GM12801 (cell line): ENCODE measurements around the gene PRKCA.

Experiments
- TF ChIP-seq, protein P1 (sequence below): IDR thresholded peaks from one replicate; pipeline ENCODE4 v1.5.1; 2011; ENCODE audit warnings: control low read depth; ENCODE audit not compliant: insufficient read length; ENCODE audit errors: extremely low read depth

Gene PRKCA

DNA sequence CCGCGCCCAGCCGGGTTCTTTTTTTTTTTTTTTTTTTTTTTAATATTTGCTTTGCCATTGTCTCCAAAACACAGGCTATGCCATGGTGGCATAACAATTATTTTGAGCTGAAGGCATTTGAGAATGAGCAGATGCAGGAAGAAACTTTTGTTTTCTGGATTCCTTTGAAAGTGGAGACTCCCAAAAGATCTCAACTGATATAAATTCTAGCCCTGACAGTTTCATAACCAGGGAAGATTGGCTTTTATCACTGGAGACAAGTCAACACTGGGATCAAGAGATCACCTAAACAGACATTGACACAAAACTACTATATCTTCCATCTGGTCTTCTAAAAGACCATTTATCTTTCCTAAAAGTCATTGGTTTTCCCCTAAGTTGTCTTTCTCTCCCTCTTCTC, 10.1 kb upstream of the PRKCA start:
- TF ChIP-seq, protein P1, sequence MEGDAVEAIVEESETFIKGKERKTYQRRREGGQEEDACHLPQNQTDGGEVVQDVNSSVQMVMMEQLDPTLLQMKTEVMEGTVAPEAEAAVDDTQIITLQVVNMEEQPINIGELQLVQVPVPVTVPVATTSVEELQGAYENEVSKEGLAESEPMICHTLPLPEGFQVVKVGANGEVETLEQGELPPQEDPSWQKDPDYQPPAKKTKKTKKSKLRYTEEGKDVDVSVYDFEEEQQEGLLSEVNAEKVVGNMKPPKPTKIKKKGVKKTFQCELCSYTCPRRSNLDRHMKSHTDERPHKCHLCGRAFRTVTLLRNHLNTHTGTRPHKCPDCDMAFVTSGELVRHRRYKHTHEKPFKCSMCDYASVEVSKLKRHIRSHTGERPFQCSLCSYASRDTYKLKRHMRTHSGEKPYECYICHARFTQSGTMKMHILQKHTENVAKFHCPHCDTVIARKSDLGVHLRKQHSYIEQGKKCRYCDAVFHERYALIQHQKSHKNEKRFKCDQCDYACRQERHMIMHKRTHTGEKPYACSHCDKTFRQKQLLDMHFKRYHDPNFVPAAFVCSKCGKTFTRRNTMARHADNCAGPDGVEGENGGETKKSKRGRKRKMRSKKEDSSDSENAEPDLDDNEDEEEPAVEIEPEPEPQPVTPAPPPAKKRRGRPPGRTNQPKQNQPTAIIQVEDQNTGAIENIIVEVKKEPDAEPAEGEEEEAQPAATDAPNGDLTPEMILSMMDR, result no peak

DNA sequence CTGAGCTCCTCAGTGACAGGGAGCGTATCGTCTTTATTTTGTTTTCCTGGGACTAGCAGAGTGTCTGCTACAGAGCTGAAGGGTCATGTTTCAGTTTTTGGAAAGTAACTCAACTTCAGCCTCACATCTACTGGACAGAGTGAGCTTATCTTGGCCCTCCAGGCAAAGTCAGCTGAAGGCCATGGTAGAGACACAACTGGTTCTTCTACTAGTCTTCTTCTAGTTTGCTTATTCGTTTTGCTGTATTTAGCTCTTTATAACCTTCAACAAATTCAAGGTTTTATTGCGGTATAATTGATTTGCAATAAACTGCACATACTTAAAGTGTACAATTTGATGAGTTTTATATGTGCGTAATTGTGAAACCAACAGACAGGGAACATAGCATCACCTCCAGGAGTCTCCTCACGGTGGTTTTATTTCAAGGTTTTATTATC, 6.1 kb upstream of the PRKCA start:
- TF ChIP-seq, protein P1, result no peak

DNA sequence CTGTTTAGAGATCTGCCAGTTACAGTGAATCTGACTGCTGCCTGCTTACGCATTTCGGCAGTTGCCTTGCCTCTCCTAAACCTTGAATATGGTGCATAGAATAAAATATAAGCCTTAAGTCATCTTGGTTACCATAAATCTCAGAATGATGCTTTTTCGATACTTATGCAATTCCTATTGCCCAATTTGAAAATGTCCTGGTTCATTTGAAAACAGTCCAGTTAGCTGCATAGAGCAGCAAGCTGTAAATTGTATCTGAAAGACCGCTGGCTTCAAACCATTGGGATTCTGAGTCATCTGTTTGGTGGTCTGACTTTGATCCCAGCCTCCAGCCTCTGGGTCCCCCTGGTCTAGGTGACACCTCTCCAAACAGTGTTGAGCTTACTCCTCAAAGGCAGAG, 2.7 kb upstream of the PRKCA start:
- TF ChIP-seq, protein P1, result no peak

DNA sequence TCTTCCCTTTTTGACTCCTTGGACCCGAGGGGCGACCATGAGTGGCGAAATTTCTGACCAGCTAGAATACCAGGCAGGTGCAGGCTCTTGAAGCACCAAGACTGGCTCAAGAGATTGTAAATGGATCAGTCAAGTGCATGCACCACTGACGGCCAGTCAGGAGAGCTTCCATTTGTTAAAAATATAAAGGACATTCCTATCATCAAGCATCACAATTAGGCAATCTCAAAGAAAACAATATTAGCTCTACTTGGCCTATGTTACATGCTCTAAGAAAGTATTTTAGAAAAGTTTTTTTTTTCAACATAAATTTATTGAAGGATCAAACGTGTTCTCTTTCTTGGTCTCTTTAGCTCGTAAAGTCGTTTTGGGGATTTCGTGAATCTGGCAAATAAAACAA, 1.5 kb upstream of the PRKCA start:
- TF ChIP-seq, protein P1, result no peak

DNA sequence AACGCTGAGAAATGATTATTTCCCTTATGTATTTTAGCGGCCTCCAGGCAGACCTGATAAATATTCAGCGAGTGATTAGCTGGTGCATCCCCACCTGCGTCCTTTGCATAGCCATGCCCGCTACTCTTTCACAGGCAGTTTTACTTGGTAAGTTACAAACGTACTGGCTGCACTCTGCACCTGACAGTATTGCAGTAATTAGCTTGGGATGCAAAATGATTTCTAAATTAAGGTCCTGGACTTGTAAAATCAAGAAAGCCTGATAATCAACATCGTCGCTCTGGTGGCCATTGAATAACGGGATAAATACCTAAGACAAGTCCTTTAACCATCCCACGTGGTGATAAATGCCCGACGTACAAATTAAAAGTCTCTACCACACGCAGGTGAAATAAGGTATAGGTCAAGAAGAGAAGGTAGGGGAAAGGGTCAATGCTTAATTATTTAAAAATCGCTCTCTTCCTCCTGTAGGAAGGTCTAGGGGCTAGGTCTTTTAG, 998 bp upstream of the PRKCA start:
- TF ChIP-seq, protein P1, result no peak

DNA sequence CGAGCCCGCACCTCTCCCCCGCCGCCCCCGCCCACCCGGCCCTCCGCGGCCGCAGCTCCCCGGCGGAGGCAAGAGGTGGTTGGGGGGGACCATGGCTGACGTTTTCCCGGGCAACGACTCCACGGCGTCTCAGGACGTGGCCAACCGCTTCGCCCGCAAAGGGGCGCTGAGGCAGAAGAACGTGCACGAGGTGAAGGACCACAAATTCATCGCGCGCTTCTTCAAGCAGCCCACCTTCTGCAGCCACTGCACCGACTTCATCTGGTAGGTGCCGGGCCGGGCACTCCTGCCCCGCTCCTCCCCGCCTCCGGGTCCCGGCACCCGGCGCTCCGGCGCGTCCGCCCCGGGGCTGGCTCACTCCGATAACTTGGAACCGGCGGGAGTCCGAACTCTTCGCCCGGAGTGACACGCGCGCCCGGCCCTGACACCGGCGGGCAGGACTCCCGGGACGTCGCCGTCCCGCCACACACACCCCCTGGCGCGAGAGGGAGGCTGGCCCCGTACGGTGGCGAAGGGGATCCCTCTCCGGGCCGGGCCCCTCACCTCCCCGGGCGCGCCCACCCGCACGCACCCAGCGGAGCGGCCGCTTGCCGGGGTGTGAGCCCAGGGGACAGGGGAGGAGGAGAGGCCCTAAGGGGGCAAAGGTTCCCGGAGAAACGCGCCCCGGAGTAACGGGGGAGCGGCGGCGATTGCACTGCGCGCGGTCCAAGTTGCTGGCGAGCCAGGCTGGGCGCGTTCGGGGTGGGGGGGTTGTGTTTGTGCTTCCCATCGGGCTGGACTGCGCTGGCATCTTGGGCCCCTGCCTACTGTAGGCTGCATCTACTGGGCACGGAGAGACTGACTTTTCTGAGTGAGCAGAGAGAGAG, 581 bp downstream of the PRKCA start:
- TF ChIP-seq, protein P1, result no peak

DNA sequence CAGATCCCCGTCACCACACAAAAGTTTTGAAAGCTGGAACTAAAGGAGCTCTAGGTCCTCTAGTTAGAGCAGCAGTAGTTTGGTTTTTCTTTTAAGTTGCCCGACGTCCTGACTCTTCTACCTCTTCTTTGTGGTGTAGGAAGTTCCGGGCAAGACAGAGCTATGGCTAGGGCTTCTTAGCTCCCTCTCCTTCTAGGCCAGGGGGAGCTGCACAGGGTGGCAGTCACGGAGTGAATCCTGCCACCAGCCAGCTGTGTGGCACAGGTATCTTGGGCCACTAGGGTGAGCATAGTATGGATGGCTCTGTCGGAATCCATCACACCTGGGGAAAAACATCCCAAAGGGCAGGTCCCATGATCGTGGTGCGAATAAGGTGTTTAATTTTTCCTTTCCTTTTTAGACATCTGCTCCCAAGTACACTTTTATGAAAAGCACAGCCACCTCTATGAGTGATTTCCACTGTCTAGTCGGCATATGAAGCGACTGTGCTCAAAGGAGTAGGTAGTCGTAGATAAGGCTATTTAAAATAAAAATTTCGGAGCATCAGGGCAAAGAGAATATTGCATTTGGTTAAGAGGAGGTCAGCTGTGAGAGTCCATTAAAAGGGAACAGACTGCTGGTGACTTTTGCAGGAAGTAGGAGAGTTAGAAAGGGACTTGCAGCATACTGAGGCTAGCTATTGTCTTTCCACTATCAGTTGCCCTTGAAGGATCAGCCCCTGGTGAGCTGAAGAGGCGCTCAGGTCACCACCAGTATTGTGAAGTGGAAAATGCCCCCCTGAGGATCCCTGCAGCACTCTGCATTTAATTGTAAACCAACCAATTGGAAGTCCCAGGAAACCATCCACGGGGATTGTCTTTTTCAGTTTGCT, 2.1 kb downstream of the PRKCA start:
- TF ChIP-seq, protein P1, result no peak
